Progenitor cell of endocrine pancreas (in vitro differentiated cells): Measurements from ENCODE around the gene ERG28. TPM values are rescaled to one million over a fixed set of nuclear protein-coding genes. Genes with fewer than 3 reads are reported as not detected.
"Not testable (repeated sequence)": the region's sequence is repeated elsewhere in the genome, so short reads cannot be mapped to it uniquely, and the experiment has no call there.

ENCODE experiments used
- DNase-seq: peaks from one replicate; pipeline ENCODE4 v3.0.0; 2021; ENCODE audit warnings: low spot score; ENCODE audit not compliant: unreplicated experiment
- H3K27ac Mint-ChIP-seq: 2 replicates; pipeline ENCODE4 v1.8.0; 2021; ENCODE audit warnings: mild to moderate bottlenecking, moderate library complexity, mixed read lengths
- H3K27me3 Mint-ChIP-seq: 2 replicates; pipeline ENCODE4 v1.8.0; 2021; ENCODE audit warnings: mixed read lengths
- H3K36me3 Mint-ChIP-seq: 2 replicates; pipeline ENCODE4 v1.8.0; 2022; ENCODE audit warnings: mixed read lengths; ENCODE audit not compliant: insufficient read depth
- H3K4me1 Mint-ChIP-seq: 2 replicates; pipeline ENCODE4 v1.8.0; 2021; ENCODE audit warnings: low read depth, mixed read lengths
- H3K4me3 Mint-ChIP-seq: 2 replicates; pipeline ENCODE4 v1.8.0; 2021; ENCODE audit warnings: low read depth, mild to moderate bottlenecking, moderate library complexity, mixed read lengths
- H3K9me3 Mint-ChIP-seq: 2 replicates; pipeline ENCODE4 v1.8.0; 2021; ENCODE audit warnings: low read depth, mixed read lengths
- total RNA-seq: library from RNA; stranded (reverse); gene quantifications from 2 replicates; pipeline ENCODE4 v1.2.1, GENCODE V29; 2021
- TF ChIP-seq, protein P1 (sequence below): fragments of 200-600 bp; sonication (generic); IDR thresholded peaks from one replicate; pipeline ENCODE4 v1.5.0; 2021; ENCODE audit warnings: antibody characterized with exemption, mild to moderate bottlenecking; ENCODE audit not compliant: unreplicated experiment

ERG28 gene
- total RNA-seq, 1 donor from 2014 or later = 27.8 TPM

- Mint-ChIP-seq H3K27ac (no peak overlapping the region), H3K27me3 (peaks cover 14% of the 10 kb centered on the region), H3K9me3 (no peaks in the 10 kb centered on the region), H3K4me1 (peaks cover 4% of the 10 kb centered on the region), H3K4me3 (no peak overlapping the region), H3K36me3 (no peaks in the 10 kb centered on the region)
- no peak for DNase-seq
- TF ChIP-seq, protein P1, sequence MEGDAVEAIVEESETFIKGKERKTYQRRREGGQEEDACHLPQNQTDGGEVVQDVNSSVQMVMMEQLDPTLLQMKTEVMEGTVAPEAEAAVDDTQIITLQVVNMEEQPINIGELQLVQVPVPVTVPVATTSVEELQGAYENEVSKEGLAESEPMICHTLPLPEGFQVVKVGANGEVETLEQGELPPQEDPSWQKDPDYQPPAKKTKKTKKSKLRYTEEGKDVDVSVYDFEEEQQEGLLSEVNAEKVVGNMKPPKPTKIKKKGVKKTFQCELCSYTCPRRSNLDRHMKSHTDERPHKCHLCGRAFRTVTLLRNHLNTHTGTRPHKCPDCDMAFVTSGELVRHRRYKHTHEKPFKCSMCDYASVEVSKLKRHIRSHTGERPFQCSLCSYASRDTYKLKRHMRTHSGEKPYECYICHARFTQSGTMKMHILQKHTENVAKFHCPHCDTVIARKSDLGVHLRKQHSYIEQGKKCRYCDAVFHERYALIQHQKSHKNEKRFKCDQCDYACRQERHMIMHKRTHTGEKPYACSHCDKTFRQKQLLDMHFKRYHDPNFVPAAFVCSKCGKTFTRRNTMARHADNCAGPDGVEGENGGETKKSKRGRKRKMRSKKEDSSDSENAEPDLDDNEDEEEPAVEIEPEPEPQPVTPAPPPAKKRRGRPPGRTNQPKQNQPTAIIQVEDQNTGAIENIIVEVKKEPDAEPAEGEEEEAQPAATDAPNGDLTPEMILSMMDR = no peak
Measured at GRCh38 chr14:75602503-75602902, 58.2 kb downstream of the ERG28 start.

DNA sequence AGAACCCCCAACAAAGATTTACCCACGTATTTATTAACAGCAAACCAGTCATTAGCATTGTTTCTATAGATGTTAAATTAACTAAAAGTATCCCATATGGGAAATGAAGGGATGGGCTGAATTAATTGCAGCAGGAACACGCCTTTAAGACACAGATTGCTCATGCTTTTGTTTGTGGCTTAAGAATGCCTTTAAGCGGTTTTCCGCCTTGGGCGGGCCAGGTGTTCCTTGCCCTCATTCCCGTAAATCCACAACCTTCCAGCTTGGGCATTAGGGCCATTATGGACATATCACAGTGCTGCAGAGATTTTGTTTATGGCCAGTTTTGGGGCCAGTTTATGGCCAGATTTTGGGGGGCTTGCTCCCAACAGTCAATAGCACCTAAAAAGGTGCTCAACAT lies 59.6 kb downstream of the ERG28 start:
- peaks cover 14% of the 10 kb centered on the region for H3K27me3 Mint-ChIP-seq
- not testable (repeated sequence) for DNase-seq, H3K4me1 Mint-ChIP-seq, H3K36me3 Mint-ChIP-seq, H3K4me3 Mint-ChIP-seq, H3K27ac Mint-ChIP-seq, H3K9me3 Mint-ChIP-seq

DNA sequence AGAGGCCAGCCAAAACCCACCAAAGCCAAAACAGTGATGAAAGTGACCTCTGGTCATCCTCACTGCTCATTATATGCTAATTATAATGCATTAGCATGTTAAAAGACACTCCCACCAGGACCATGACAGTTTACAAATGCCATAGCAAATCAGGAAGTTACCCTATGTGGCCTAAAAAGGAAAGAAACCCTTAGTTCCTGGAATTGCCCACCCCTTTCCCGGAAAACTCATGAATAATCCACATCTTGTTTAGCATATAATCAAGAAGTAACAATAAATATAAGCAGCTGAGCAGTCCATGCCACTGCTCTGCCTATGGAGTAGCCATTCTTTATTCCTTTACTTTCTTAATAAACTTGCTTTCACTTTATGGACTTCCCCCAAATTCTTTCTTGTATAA lies 60.6 kb downstream of the ERG28 start:
- not testable (repeated sequence) for H3K9me3 Mint-ChIP-seq, H3K27me3 Mint-ChIP-seq, H3K4me1 Mint-ChIP-seq, H3K27ac Mint-ChIP-seq, H3K36me3 Mint-ChIP-seq, H3K4me3 Mint-ChIP-seq, DNase-seq

Other genes starting within 250 kb of the ERG28 start
- gene JDP2, start 232.9 kb downstream of the ERG28 start, total RNA-seq = 13.1 and 16.7 TPM in 2 replicates
- gene BATF, start 138.4 kb downstream of the ERG28 start, total RNA-seq = 0.55 TPM in 1 of 2 replicates, not detected in the other
- gene FLVCR2, start 82.3 kb downstream of the ERG28 start, total RNA-seq = 1.0 and 6.3 TPM in 2 replicates
- 51.9 and 56.2 TPM in 2 replicates for gene TTLL5, start 370 bp upstream of the ERG28 start, total RNA-seq